Measurements from ENCODE around the gene VARS1. TPM values are rescaled to one million over a fixed set of nuclear protein-coding genes. Genes with fewer than 3 reads are reported as not detected.
A peak's percentile ranks its signal among the peaks of the same experiment; 100 is the strongest.

The VARS1 gene
- total and polyA plus RNA-seq, 2 of the 8 experiments (the other 6 are each of a cell fraction or from before 2014, with no cell fraction given), result 53.5 to 162 TPM

DNA sequence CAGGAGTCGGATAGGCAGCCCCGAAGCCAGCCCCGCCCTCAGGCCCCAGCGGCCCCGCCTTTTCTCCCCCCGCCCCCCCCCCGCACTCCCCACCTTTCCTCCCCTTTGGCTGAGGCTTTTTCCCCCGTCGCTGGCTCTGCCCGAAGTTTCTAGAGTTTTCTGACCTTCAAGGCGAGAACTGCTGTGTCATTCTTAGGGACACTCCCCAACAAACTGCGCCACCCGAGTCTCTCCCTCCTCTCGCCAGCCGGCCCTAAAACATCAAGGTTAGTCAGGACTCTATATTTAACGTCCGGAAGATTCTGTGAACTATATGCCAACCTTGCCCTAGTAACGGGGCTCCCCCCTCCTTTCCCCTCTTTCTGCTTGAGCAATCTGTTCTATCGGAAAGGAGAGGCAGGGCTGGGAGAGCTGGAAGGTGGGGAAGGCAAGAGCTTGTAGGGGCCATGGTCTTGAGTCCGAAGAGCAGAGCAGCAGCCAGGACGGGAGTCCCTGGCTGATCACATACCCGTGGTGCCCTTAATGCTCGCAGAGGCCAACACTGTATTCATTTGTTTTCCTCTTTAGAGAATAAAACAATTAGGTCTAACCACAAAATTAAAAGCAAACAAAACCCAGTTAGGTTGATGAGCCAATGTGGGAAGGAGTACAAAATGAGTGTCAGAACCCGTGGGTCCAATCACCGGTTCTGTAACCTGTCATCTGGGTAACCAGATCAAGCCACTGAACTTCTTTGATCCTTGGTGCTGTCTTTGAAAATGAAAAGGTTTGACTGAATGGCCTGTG, 26.7 kb upstream of the VARS1 start (continued):
- TF ChIP-seq EGR1 (IDR thresholded peaks at IDR 0.05; ENCODE audit: borderline replicate concordance, low read depth, low read length) (no peak), RNF2 (IDR thresholded peaks at IDR 0.05; ENCODE audit: borderline replicate concordance, low read depth, low read length, missing control alignments, poor library complexity, severe bottlenecking) (no peak), TEAD4 (IDR thresholded peaks at IDR 0.05; ENCODE audit: low read depth, low read length) (no peak), EZH2 (IDR thresholded peaks at IDR 0.05; ENCODE audit: low read depth, low read length, severe bottlenecking) (no peak), SP4 (IDR thresholded peaks at IDR 0.05; ENCODE audit: low read length) (no peak), SAP30 (IDR thresholded peaks at IDR 0.05; ENCODE audit: insufficient read depth, insufficient replicate concordance, low read length) (peak; percentile 55), SP2 (IDR thresholded peaks at IDR 0.05; ENCODE audit: low read length) (no peak), SIN3A (conservative IDR thresholded peaks at IDR 0.05 in 1 of 2, IDR thresholded peaks at IDR 0.05 in 1 of 2; ENCODE audit: low read depth in 1 of 2, low read length in 2 of 2) (0 out of 4 replicates have a peak, but pooled peaks of 1 of the 2 experiments have one; percentile 20), BCL11A (IDR thresholded peaks at IDR 0.05; ENCODE audit: low read depth in 2 of 2, low read length in 2 of 2) (no peak), CHD1 (IDR thresholded peaks at IDR 0.05; ENCODE audit: low read depth, low read length) (no peak), TBP (IDR thresholded peaks at IDR 0.05; ENCODE audit: low read depth, low read length) (peak; percentile 56; the same call in 1 of the 2 replicates), CBX5 (IDR thresholded peaks at IDR 0.05; ENCODE audit: low read depth, low read length) (no peak), SP1 (IDR thresholded peaks at IDR 0.05; ENCODE audit: low read depth, low read length) (no peak), SRF (IDR thresholded peaks at IDR 0.05; ENCODE audit: low read depth, low read length) (no peak), POLR2A (IDR thresholded peaks at IDR 0.05; ENCODE audit: control extremely low read depth in 1 of 2, low read depth in 2 of 2, low read length in 2 of 2) (no peak), SUZ12 (IDR thresholded peaks at IDR 0.05; ENCODE audit: low read length) (no peak), RBBP5 (IDR thresholded peaks at IDR 0.05; ENCODE audit: borderline replicate concordance, low read depth, low read length) (peak; percentile 31; the same call in 1 of the 2 replicates), ZNF274 (IDR thresholded peaks at IDR 0.05; ENCODE audit: borderline replicate concordance, extremely low read depth, low read length) (no peak), GABPA (IDR thresholded peaks at IDR 0.05; ENCODE audit: borderline replicate concordance, insufficient read depth, low read length) (no peak), JUN (IDR thresholded peaks at IDR 0.05; ENCODE audit: low read depth, low read length) (no peak), JUND (IDR thresholded peaks at IDR 0.05; ENCODE audit: low read length) (no peak)
- TF ChIP-seq, protein P1, sequence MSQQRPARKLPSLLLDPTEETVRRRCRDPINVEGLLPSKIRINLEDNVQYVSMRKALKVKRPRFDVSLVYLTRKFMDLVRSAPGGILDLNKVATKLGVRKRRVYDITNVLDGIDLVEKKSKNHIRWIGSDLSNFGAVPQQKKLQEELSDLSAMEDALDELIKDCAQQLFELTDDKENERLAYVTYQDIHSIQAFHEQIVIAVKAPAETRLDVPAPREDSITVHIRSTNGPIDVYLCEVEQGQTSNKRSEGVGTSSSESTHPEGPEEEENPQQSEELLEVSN (IDR thresholded peaks at IDR 0.05), result no peak
- TF ChIP-seq, protein P2, sequence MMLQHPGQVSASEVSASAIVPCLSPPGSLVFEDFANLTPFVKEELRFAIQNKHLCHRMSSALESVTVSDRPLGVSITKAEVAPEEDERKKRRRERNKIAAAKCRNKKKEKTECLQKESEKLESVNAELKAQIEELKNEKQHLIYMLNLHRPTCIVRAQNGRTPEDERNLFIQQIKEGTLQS (IDR thresholded peaks at IDR 0.05; ENCODE audit: insufficient read depth, low read depth, low read length), result no peak
